SK-N-SH treated with all-trans-retinoic acid at 6 μM for 48 hours (cell line): ENCODE results near the gene NTSR2.

Source experiments
- ATAC-seq: fragments of 200-7000 bp; cut with Tn5 transposase; 3 replicates; pipeline ENCODE4 v1.9.1; 2020; ENCODE audit warnings: mild to moderate bottlenecking, moderate library complexity
- ARNTL ChIP-seq: fragments of 450-650 bp; formaldehyde crosslinking; IDR thresholded peaks from 2 replicates; pipeline ENCODE4 v1.5.0; 2020; ENCODE audit warnings: low read depth, mild to moderate bottlenecking, moderate library complexity, borderline replicate concordance
- BACH2 ChIP-seq: fragments of 250-450 bp; sonication (Bioruptor Pico); IDR thresholded peaks from 2 replicates; pipeline ENCODE4 v1.9.0; 2021; ENCODE audit warnings: mild to moderate bottlenecking, borderline replicate concordance
- CSDC2 ChIP-seq: fragments of 250-450 bp; sonication (Bioruptor Pico); IDR thresholded peaks from 2 replicates; pipeline ENCODE4 v1.5.0; 2020; ENCODE audit warnings: mild to moderate bottlenecking, moderate library complexity
- ESRRG ChIP-seq: fragments of 250-450 bp; sonication (Bioruptor Pico); IDR thresholded peaks from 2 replicates; pipeline ENCODE4 v1.6.1; 2021; ENCODE audit warnings: mild to moderate bottlenecking
- ISL1 ChIP-seq: fragments of 250-450 bp; sonication (Bioruptor Pico); IDR thresholded peaks from 2 replicates; pipeline ENCODE4 v2.1.2; 2022; ENCODE audit warnings: mild to moderate bottlenecking, moderate library complexity
- PPARA ChIP-seq: fragments of 250-450 bp; sonication (Bioruptor Pico); IDR thresholded peaks from 2 replicates; pipeline ENCODE4 v1.5.0; 2020; ENCODE audit warnings: mild to moderate bottlenecking, borderline replicate concordance
- RARB ChIP-seq: fragments of 250-450 bp; sonication (Bioruptor Pico); IDR thresholded peaks from 2 replicates; pipeline ENCODE4 v1.8.0; 2021; ENCODE audit warnings: mild to moderate bottlenecking, moderate library complexity
- TCF4 ChIP-seq: fragments of 250-450 bp; sonication (Bioruptor Pico); IDR thresholded peaks from 2 replicates; pipeline ENCODE4 v1.8.0; 2021; ENCODE audit warnings: mild to moderate bottlenecking, moderate library complexity, borderline replicate concordance
- TOX ChIP-seq: fragments of 250-450 bp; sonication (Bioruptor Pico); IDR thresholded peaks from 2 replicates; pipeline ENCODE4 v1.8.0; 2021; ENCODE audit warnings: mild to moderate bottlenecking, moderate library complexity, borderline replicate concordance
- ZFP3 ChIP-seq: fragments of 250-450 bp; sonication (Bioruptor Pico); IDR thresholded peaks from 2 replicates; pipeline ENCODE4 v1.5.0; 2020; ENCODE audit warnings: mild to moderate bottlenecking, moderate library complexity
- ZFP30 ChIP-seq: fragments of 450-650 bp; formaldehyde crosslinking; IDR thresholded peaks from 2 replicates; pipeline ENCODE4 v1.5.0; 2022; ENCODE audit warnings: mild to moderate bottlenecking, moderate library complexity
- ZNF70 ChIP-seq: fragments of 450-650 bp; formaldehyde crosslinking; IDR thresholded peaks from 2 replicates; pipeline ENCODE4 v1.5.0; 2020; ENCODE audit warnings: mild to moderate bottlenecking, moderate library complexity
- ZNF8 ChIP-seq: fragments of 450-650 bp; formaldehyde crosslinking; IDR thresholded peaks from 2 replicates; pipeline ENCODE4 v1.5.0; 2020; ENCODE audit warnings: mild to moderate bottlenecking, moderate library complexity
- TF ChIP-seq, protein P1 (sequence below): fragments of 250-450 bp; sonication (Bioruptor Pico); IDR thresholded peaks from 2 replicates; pipeline ENCODE4 v1.5.0; 2020; ENCODE audit warnings: mild to moderate bottlenecking, moderate library complexity
- TF ChIP-seq, protein P2 (sequence below): fragments of 250-450 bp; sonication (Bioruptor Pico); IDR thresholded peaks from 2 replicates; pipeline ENCODE4 v1.5.1; 2020; ENCODE audit warnings: low read depth, mild to moderate bottlenecking, moderate library complexity
- TF ChIP-seq, protein P3 (sequence below): fragments of 250-450 bp; sonication (Bioruptor Pico); IDR thresholded peaks from 2 replicates; pipeline ENCODE4 v1.5.1; 2021; ENCODE audit warnings: mild to moderate bottlenecking, moderate library complexity
- TF ChIP-seq, protein P4 (sequence below): fragments of 250-450 bp; sonication (Bioruptor Pico); IDR thresholded peaks from 2 replicates; pipeline ENCODE4 v1.8.0; 2020; ENCODE audit warnings: mild to moderate bottlenecking, moderate library complexity, borderline replicate concordance

The NTSR2 gene

DNA sequence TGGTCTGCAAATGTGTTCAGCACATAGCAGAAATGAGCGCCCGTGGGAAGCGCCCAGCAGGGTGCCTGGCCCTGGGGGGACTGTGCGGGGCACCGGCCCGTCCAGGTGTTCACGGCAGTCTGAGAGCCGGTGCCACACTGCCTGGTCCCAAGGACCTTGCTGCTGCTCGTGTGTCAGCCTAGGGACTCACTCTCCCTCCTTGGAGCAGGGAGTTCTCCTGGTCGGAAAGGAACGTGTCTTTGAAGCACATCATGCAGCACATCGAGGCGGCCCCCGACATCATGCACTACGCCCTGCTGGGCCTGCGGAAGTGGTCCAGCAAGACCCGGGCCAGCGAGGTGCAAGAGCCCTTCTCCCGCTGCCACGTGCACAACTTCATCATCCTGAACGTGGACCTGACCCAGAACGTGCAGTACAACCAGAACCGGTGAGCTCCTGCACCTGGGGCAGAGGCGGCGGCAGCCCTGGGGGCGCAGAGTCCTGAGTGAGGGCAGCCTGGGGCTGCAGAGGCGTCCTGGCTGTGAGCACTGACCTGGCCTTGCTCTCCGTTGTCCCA lies 36.0 kb downstream of the NTSR2 start (continued):
- TF ChIP-seq, protein P1, sequence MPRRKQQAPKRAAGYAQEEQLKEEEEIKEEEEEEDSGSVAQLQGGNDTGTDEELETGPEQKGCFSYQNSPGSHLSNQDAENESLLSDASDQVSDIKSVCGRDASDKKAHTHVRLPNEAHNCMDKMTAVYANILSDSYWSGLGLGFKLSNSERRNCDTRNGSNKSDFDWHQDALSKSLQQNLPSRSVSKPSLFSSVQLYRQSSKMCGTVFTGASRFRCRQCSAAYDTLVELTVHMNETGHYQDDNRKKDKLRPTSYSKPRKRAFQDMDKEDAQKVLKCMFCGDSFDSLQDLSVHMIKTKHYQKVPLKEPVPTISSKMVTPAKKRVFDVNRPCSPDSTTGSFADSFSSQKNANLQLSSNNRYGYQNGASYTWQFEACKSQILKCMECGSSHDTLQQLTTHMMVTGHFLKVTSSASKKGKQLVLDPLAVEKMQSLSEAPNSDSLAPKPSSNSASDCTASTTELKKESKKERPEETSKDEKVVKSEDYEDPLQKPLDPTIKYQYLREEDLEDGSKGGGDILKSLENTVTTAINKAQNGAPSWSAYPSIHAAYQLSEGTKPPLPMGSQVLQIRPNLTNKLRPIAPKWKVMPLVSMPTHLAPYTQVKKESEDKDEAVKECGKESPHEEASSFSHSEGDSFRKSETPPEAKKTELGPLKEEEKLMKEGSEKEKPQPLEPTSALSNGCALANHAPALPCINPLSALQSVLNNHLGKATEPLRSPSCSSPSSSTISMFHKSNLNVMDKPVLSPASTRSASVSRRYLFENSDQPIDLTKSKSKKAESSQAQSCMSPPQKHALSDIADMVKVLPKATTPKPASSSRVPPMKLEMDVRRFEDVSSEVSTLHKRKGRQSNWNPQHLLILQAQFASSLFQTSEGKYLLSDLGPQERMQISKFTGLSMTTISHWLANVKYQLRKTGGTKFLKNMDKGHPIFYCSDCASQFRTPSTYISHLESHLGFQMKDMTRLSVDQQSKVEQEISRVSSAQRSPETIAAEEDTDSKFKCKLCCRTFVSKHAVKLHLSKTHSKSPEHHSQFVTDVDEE (CRISPR knock-in tag), result no peak
- TF ChIP-seq PPARA (CRISPR knock-in tag) (no peak), ARNTL (CRISPR knock-in tag) (no peak)

DNA sequence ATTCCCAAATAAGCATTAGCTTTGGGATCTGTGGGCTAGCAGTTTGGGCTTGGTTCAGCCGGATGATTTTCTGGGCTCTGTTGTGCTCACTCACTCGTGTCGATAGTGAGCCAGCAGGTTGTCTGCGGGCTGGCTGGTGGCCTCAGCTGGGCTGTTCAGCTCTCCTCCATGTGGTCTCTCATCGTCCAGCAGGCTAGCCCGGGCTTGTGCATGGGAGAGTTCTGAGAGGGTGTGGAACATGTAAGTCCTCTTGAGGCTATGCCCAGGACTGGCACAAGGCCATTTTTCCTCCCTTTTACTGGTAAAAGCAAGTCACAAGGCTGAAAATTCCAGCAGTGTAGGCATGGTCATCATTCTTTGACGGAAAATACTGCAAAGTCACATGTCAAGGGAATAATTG lies 38.5 kb downstream of the NTSR2 start:
- ATAC-seq, result no peak
- TF ChIP-seq ZNF8 (CRISPR knock-in tag), result no peak
- no peak for TF ChIP-seq ZFP3
- no peak for TF ChIP-seq CSDC2 (CRISPR knock-in tag)
- TF ChIP-seq, protein P2, sequence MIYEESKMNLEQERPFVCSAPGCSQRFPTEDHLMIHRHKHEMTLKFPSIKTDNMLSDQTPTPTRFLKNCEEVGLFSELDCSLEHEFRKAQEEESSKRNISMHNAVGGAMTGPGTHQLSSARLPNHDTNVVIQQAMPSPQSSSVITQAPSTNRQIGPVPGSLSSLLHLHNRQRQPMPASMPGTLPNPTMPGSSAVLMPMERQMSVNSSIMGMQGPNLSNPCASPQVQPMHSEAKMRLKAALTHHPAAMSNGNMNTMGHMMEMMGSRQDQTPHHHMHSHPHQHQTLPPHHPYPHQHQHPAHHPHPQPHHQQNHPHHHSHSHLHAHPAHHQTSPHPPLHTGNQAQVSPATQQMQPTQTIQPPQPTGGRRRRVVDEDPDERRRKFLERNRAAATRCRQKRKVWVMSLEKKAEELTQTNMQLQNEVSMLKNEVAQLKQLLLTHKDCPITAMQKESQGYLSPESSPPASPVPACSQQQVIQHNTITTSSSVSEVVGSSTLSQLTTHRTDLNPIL (CRISPR knock-in tag), result no peak
- TF ChIP-seq, protein P3, sequence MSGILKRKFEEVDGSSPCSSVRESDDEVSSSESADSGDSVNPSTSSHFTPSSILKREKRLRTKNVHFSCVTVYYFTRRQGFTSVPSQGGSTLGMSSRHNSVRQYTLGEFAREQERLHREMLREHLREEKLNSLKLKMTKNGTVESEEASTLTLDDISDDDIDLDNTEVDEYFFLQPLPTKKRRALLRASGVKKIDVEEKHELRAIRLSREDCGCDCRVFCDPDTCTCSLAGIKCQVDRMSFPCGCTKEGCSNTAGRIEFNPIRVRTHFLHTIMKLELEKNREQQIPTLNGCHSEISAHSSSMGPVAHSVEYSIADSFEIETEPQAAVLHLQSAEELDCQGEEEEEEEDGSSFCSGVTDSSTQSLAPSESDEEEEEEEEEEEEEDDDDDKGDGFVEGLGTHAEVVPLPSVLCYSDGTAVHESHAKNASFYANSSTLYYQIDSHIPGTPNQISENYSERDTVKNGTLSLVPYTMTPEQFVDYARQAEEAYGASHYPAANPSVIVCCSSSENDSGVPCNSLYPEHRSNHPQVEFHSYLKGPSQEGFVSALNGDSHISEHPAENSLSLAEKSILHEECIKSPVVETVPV (CRISPR knock-in tag), result no peak
- TF ChIP-seq, protein P1 (CRISPR knock-in tag), result no peak
- no peak for TF ChIP-seq TCF4 (CRISPR knock-in tag)
- no peak for TF ChIP-seq ARNTL (CRISPR knock-in tag)
- no peak for TF ChIP-seq ZFP30 (CRISPR knock-in tag)
- TF ChIP-seq, all 23 proteins: peak for 0

DNA sequence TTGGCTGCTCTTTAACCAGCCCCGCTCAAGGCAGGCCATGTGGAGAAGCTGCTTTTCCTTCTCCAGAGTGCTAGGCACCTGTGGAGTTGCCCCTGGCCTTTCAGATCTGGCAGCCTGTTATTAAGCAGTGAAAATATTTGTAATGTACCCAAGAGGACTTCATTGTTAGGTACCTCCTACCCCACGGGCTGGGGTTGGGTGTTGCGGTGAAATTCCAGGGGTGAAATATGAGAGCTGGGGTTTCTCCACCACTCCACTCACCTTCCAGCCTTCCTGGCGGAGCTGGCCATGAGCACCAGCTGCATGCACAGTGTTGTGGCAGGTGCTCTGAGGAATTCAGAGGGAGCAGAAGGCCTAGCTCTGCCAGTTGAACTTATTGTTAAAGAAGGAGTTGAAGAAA lies 39.1 kb downstream of the NTSR2 start:
- TF ChIP-seq, protein P3 (CRISPR knock-in tag), result no peak
- ATAC-seq, result no peak

DNA sequence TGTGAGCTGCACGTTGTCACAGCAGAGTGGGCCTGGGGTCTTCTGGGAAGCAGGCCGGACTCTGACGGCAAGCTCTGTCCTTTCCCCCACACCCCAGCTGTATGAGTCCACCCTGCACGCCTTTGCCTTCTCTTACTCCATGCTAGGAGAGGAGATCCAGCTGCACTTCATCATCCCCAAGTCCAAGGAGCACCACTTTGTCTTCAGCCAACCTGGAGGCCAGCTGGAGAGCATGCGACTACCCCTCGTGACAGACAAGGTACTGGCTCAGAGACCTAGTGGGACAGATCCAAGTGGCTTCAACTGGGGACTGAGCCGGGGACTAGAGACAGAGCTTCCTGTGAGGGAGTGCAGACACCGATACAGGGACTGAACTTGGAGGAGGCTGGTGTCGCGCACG lies 40.1 kb downstream of the NTSR2 start:
- TF ChIP-seq ZFP3 (no peak), ZNF70 (CRISPR knock-in tag) (no peak), ISL1 (no peak), CSDC2 (CRISPR knock-in tag) (no peak), BACH2 (CRISPR knock-in tag) (no peak), RARB (CRISPR knock-in tag) (no peak), ZFP30 (CRISPR knock-in tag) (no peak), ESRRG (CRISPR knock-in tag) (no peak), TOX (no peak)
- TF ChIP-seq, protein P3 (CRISPR knock-in tag), result no peak
- TF ChIP-seq, protein P4, sequence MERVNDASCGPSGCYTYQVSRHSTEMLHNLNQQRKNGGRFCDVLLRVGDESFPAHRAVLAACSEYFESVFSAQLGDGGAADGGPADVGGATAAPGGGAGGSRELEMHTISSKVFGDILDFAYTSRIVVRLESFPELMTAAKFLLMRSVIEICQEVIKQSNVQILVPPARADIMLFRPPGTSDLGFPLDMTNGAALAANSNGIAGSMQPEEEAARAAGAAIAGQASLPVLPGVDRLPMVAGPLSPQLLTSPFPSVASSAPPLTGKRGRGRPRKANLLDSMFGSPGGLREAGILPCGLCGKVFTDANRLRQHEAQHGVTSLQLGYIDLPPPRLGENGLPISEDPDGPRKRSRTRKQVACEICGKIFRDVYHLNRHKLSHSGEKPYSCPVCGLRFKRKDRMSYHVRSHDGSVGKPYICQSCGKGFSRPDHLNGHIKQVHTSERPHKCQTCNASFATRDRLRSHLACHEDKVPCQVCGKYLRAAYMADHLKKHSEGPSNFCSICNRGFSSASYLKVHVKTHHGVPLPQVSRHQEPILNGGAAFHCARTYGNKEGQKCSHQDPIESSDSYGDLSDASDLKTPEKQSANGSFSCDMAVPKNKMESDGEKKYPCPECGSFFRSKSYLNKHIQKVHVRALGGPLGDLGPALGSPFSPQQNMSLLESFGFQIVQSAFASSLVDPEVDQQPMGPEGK, result no peak
- ATAC-seq, result no peak
